Activated CD8-positive, alpha-beta memory T cell treated with anti-CD3 and anti-CD28 coated beads, Interleukin-2, amount 50 U/mL, for 24 hours (primary cell): ENCODE data around the gene B4GALT2.

Experiments used
- DNase-seq: peaks from one replicate; pipeline ENCODE4 v3.0.0-alpha.2; 2020; ENCODE audit errors: extremely low read depth

The B4GALT2 gene

GRCh38 chr1:44002606-44003157 is 23.7 kb downstream of the B4GALT2 start:
- DNase-seq: no peak

DNA sequence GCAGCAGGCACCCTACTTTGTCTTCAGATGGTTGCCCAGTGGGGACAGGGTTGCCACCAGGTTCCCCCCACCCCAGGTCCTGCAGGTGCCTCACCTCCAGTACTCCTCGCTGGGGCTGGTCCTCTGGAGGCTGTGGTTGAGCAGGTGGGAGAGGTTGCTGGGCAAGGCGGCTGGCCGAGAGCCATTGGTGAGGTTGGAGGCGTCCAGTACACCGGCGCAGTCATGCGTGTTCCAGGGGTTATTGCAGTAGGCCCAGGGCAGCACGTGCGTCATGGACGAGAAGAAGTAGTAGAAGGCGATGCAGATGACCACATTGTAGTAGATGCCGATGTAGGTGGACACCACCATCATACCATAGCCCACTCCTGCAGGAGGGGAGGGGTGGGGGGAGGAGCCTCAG is 29.2 kb downstream of the B4GALT2 start:
- no peak for DNase-seq

GRCh38 chr1:44010935-44011471 is 32.0 kb downstream of the B4GALT2 start:
- no peak for DNase-seq

GRCh38 chr1:44012404-44012803 is 33.4 kb downstream of the B4GALT2 start:
- no peak for DNase-seq

- DNase-seq: no peak
Measured at GRCh38 chr1:44012941-44013609, 34.1 kb downstream of the B4GALT2 start.

- no peak for DNase-seq
Measured at GRCh38 chr1:44013949-44014348, 34.9 kb downstream of the B4GALT2 start.

GRCh38 chr1:44014365-44015104 is 35.5 kb downstream of the B4GALT2 start:
- DNase-seq: no peak

DNA sequence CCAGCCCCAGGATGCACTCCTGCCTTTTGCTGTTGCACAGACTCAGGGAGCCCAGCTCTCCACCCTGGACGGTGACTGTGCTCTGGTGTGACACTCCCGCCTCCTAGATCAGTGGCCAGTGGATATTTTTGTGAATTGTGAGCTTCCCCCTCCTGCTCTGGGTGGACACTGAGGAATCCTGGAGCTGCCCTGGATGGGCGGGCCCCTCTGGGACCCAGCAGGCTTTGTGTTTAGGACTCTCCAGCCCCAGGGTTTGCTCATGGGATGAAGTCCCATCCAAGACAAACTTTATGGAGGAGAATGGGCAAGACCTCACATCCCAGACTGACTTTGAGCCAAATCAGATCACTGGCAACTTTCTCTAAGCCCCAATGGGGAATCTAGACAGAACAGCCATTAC is 36.2 kb downstream of the B4GALT2 start:
- no peak for DNase-seq

DNA sequence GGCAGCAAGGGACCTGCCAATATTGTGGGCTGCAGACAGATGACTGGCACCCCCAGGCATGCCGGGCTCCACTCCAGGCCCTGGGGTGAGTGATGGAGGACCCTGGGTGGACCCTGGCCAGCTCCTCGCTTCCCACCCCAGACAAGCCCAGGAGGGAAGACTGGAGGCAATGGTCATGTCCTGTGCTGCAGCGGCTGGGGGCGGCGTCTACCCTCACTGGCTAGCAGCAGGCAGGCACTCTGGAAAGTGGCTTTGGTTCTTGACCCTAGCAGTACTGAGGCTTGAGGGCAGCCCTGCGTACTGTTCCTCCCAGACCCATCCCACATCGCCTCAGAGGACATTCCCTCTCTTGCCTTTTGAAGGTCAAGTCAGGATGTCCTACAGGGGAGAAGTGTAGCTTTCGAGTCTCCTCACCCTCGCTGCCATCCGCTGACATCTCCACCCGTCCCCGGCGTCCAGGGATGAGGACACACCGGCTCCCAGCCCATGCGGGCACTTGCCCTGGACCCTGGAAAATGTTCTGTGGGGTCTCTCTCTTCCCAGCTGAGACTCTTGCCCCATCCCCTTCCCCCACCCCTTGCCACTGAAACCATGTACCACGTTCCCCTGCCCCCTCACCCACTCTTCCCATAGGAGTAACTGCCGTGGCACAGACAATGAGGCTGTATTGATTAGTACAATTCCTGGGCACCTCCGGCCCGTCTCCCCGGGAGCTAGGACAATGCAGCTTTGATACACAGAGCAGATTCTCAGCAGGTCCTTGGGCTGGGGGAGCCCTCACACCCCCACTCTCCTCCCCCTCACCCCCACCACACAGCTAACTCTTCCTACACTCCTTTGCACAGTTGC is 37.3 kb downstream of the B4GALT2 start:
- no peak for DNase-seq

- DNase-seq: no peak
Measured at GRCh38 chr1:44016890-44017400, 37.9 kb downstream of the B4GALT2 start.

DNA sequence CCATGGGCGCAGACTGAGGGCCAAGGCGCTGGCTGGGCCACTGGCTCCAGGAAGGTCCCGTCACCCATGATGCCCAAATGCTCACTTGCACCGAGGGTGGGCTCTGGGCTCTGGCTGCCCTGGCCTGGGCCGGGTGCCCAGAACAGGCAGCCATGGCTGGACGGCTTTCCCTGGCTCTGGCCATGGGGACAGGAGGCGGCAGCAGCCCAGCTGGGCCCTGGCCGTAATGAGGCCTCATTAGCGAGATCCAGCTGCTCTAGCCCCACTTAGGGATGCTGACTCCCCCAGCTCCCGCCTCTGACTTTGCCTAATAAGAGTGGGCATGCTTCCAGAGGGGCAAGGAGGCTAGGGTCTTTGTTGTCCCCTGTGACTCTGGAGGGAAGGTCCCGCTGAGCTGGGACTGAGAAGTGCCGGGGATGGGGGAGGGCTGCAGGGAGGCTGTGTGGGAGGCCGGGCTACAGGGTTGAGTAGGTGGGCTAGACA is 40.5 kb downstream of the B4GALT2 start:
- DNase-seq: no peak

GRCh38 chr1:44020464-44020863 is 41.5 kb downstream of the B4GALT2 start:
- no peak for DNase-seq

DNA sequence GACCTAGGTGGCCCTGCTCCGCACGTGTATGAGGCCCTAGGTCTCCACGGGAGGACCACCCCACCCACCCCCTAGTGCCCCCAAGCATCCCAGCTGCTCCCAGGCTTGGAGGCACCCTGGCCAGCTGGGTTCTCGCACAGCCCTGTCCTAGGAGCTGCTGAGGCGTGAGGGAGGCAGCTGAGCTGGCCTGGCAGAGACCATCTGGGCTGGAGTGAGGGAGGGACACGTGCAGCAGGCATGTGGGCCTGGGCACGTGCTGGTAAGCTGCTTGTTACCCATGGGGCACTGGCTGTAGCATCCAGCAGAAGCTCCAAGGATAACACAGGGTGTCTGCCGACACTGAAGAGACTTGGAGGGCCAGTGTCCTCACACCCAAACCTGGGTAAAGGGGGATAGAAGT is 42.1 kb downstream of the B4GALT2 start:
- DNase-seq: no peak

GRCh38 chr1:44021581-44022321 is 42.7 kb downstream of the B4GALT2 start:
- DNase-seq: no peak

DNA sequence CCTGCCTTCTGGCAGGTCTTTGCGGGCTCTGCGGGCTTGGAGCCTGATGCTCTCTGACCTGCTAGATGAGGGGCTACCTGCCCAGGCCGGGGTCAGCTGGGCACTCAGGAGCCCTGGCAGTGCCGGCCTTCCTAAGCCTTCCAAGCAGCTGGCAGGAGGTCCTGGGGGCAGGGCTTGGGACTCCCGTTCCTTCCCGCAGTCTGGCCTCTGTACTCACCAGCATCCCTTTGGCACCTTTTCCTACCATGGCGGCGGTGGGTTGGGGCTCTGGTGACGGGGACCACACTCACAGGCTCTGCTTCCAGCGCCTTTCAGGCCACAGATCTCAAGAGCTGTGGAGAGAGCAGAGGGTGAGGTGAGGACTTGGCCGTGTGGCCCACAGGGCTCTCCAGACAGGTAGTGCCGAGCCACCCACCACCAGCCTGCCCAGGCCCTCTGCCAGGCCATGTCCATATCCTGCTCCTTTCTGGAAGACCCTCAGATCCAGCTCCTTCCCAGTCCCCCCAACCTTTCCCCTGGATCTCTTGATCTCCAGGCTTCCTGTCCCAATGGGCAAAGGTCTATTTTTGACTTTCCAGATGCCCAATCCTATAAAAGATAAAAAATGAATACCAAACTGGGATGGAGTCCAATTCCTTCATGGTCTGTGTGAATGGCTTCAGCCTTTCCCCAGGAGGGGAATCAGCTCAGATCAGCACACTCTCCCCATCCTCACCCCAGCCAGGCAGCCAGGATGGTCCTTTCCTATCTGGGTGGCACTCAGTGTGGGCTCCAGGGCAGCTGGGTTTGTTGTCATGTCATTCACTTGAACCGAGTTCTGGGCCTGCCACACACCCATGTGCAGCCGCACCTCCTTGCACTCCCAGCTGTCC is 45.3 kb downstream of the B4GALT2 start:
- no peak for DNase-seq

DNA sequence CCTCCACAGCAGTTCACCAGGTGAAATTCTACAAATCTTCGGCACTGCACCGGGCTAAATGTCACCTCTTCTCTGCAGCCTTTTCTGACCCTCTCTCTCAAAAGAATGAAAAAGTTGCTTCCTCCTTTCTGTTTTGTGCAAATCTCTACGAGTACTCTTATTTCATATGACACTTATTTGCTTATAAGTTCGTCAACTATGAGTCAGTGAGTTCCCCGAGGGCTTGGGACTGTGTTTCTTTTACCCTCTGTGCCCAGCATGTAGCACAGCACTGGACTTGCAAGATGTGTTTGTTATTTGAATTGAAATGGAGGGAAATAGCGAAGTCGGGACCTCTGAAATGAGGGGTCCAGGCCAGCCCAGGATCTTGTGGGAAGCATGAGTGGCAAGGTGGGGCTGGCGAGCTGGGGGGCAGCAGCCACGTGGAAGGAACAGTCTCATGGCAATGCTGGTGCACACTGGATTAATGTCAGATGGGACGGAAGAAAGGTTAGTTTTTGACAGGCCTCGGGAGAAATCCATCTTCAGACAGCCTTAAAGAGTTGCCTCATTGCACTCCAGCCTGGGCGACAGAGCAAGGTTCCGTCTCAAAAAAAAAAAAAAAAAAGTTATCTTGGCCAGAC is 46.0 kb downstream of the B4GALT2 start:
- no peak for DNase-seq

DNA sequence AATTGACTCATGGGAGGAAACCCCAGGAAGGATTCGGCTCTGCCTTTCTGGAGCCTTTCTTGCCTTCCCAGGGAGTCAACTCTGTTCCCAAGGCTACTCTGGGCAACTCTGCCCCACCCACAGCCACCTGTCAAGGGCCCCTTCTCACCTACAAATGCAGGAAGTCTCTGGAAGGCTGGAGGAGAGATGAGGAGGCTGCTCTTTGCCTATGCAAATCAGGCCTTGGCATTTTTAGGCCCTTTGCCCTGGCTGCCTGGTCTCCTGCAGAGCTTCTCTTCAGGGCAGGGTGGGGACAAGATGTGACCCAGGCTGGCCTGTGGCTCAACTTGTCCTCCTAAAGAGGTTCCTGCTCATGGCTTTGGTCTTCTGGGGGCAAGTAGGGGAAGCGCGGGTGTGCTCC is 46.8 kb downstream of the B4GALT2 start:
- no peak for DNase-seq

- no peak for DNase-seq
Measured at GRCh38 chr1:44027320-44027719, 48.3 kb downstream of the B4GALT2 start.

GRCh38 chr1:44029260-44029910 is 50.4 kb downstream of the B4GALT2 start:
- no peak for DNase-seq
